Lung (tissue), 12 donors: ENCODE results near the gene ZNHIT6. TPM values are rescaled to one million over a fixed set of nuclear protein-coding genes. Genes with fewer than 3 reads are reported as not detected.
A peak's percentile ranks its signal among the peaks of the same experiment; 100 is the strongest.

ENCODE experiments used
- ATAC-seq: fragments of 200-7000 bp; cut with Tn5 transposase; one replicate; pipeline ENCODE4 v1.9.1; 2020; ENCODE audit warnings: moderate number of reproducible peaks; ENCODE audit not compliant: insufficient read depth, low FRiP score
- DNase-seq, 3 donors: peaks; one replicate each; pipeline ENCODE4 v3.0.0-alpha.2; 2013 to 2017
- H3K27ac ChIP-seq, 2 donors: one replicate each; pipeline ENCODE4 v1.5.1; 2013; ENCODE audit warnings: mild to moderate bottlenecking in 2 of 2, moderate library complexity in 2 of 2, control low read depth in 1 of 2, inconsistent platforms in 1 of 2, low read depth in 1 of 2, low read length in 1 of 2
- H3K27me3 ChIP-seq, 3 donors: one replicate each; pipeline ENCODE4 v1.5.1; 2013; ENCODE audit warnings: low read length in 2 of 3; ENCODE audit not compliant: control insufficient read depth in 3 of 3, insufficient read depth in 3 of 3
- H3K36me3 ChIP-seq, 4 donors: one replicate each; pipeline ENCODE4 v1.5.1; 2013; ENCODE audit warnings: low read length in 4 of 4, mild to moderate bottlenecking in 1 of 4, moderate library complexity in 1 of 4; ENCODE audit not compliant: control insufficient read depth in 4 of 4, insufficient read depth in 4 of 4
- H3K4me1 ChIP-seq, 5 donors: one replicate each; pipeline ENCODE4 v1.5.1; 2013; ENCODE audit warnings: low read length in 5 of 5, mild to moderate bottlenecking in 2 of 5, moderate library complexity in 1 of 5; ENCODE audit not compliant: control insufficient read depth in 5 of 5, insufficient read depth in 5 of 5
- H3K4me3 ChIP-seq: one replicate; pipeline ENCODE4 v1.5.1; 2013; ENCODE audit warnings: mild to moderate bottlenecking, control low read depth, moderate library complexity
- H3K9ac ChIP-seq, 2 donors: one replicate each; pipeline ENCODE4 v1.5.1; 2013; ENCODE audit warnings: low read length in 2 of 2, control low read depth in 1 of 2; ENCODE audit not compliant: insufficient read depth in 1 of 2
- H3K9me3 ChIP-seq, 4 donors: one replicate each; pipeline ENCODE4 v1.5.1; 2013; ENCODE audit warnings: low read length in 3 of 4, mild to moderate bottlenecking in 1 of 4, moderate library complexity in 1 of 4; ENCODE audit not compliant: control insufficient read depth in 4 of 4, insufficient read depth in 3 of 4
- WGBS, 2 donors: extraction: QIAGEN DNeasy Blood & Tissue Kit; methylation state at CpG; one replicate each; pipeline ENCODE4 v1.1.7; 2013; 5-methylcytosine and 5-hydroxymethylcytosine counted together
- polyA plus RNA-seq, 2 donors: library from polyadenylated mRNA; stranded (reverse); fragments of 200-250 nt; gene quantifications; one replicate each; pipeline ENCODE4 v1.2.1, GENCODE V29; 2013
- total RNA-seq, 2 donors: library from RNA; depleted of rRNA in 1 of 2; stranded (reverse); fragments of >200 nt in 1 of 2; gene quantifications; one replicate each; pipeline ENCODE4 v1.2.1, GENCODE V29; 2014 to 2021
- TF ChIP-seq, protein P1 (sequence below): IDR thresholded peaks from 2 replicates; pipeline ENCODE4 v1.5.1; 2012; ENCODE audit warnings: mild to moderate bottlenecking; ENCODE audit errors: control extremely low read depth, extremely low read depth
- donor health status: control.
- donor health status: control.
- donor health status: Bipolar disorder and iron deficiency.
- donor health status: healthy.
- donor health status: DM: yes; HTN: yes; CAD: no.

The ZNHIT6 gene
- total and polyA plus RNA-seq, 4 donors: 8.7 to 17.7 (median 10.1) TPM

DNA sequence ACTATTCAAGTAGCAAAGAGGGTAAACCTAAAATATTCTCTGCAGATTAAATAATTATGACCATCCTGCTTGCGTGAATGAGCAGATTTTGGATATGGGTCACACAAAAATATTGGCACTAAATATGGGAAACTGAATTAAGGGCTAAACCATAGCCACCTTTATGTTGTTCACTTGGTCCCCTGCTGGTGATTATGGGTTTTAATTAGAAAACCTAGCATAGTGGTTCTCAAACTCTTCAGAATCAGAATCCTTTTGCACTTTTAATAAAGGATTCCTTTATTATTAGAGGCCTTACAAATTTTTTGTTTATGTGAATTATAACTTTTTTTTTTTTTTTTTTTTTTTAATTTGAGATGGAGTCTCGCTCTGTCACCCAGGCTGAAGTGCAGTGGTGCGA lies 38.5 kb upstream of the ZNHIT6 start:
- H3K9ac ChIP-seq: no peak overlapping the region
- H3K4me3 ChIP-seq: no peak overlapping the region
- no peaks in the 10 kb centered on the region for H3K9me3 ChIP-seq
- H3K36me3 ChIP-seq: peaks cover 0 to 2% (median 0%) of the 10 kb centered on the region in 4 donors
- peaks cover 0 to 9% (median 0%) of the 10 kb centered on the region in 5 donors for H3K4me1 ChIP-seq
- TF ChIP-seq, protein P1, sequence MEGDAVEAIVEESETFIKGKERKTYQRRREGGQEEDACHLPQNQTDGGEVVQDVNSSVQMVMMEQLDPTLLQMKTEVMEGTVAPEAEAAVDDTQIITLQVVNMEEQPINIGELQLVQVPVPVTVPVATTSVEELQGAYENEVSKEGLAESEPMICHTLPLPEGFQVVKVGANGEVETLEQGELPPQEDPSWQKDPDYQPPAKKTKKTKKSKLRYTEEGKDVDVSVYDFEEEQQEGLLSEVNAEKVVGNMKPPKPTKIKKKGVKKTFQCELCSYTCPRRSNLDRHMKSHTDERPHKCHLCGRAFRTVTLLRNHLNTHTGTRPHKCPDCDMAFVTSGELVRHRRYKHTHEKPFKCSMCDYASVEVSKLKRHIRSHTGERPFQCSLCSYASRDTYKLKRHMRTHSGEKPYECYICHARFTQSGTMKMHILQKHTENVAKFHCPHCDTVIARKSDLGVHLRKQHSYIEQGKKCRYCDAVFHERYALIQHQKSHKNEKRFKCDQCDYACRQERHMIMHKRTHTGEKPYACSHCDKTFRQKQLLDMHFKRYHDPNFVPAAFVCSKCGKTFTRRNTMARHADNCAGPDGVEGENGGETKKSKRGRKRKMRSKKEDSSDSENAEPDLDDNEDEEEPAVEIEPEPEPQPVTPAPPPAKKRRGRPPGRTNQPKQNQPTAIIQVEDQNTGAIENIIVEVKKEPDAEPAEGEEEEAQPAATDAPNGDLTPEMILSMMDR: no peak
- 97 to 99% methylated on average over 2 to 3 of the region's 3 CpGs for WGBS, 2 donors
- ATAC-seq: no peak
- H3K27me3 ChIP-seq: no peaks in the 10 kb centered on the region
- no peak overlapping the region for H3K27ac ChIP-seq
- DNase-seq: no peak

GRCh38 chr1:85743814-85744213 lies 35.6 kb upstream of the ZNHIT6 start:
- Histone ChIP-seq H3K36me3 (peaks cover 0 to 4% (median 0%) of the 10 kb centered on the region in 4 donors), H3K27me3 (no peaks in the 10 kb centered on the region), H3K4me3 (no peak overlapping the region), H3K9me3 (no peaks in the 10 kb centered on the region), H3K27ac (no peak overlapping the region), H3K4me1 (peaks cover 0 to 9% (median 0%) of the 10 kb centered on the region in 5 donors), H3K9ac (no peak overlapping the region)
- TF ChIP-seq, protein P1: no peak
- no peak for ATAC-seq
- 75 to 87% methylated on average over 3 of the region's 3 CpGs for WGBS, 2 donors
- DNase-seq: no peak

- DNase-seq (peak in 2 of 3 donors; percentile 16 to 51), ATAC-seq (no peak)
- Histone ChIP-seq H3K36me3 (peaks cover 0 to 9% (median 3%) of the 10 kb centered on the region in 4 donors), H3K9ac (no peak overlapping the region), H3K27ac (no peak overlapping the region), H3K4me1 (no peaks in the 10 kb centered on the region), H3K27me3 (no peaks in the 10 kb centered on the region), H3K4me3 (no peak overlapping the region), H3K9me3 (no peaks in the 10 kb centered on the region)
- TF ChIP-seq, protein P1: no peak
- WGBS, 2 donors: 65 to 81% methylated on average over 1 of the region's 1 CpG
Observed at GRCh38 chr1:85734931-85735330, 26.7 kb upstream of the ZNHIT6 start.
